ENCODE measurements around the gene MAP4K2.
"Not testable (repeated sequence)": the region's sequence is repeated elsewhere in the genome, so short reads cannot be mapped to it uniquely, and the experiment has no call there.

Gene MAP4K2

GRCh38 chr11:64838600-64839334 is 35.8 kb upstream of the MAP4K2 start:
- no peak for DNase-seq

GRCh38 chr11:64837887-64838351 is 34.9 kb upstream of the MAP4K2 start:
- DNase-seq, result no peak

GRCh38 chr11:64836448-64837072 is 33.5 kb upstream of the MAP4K2 start:
- no peak for DNase-seq

GRCh38 chr11:64835616-64836447 is 32.8 kb upstream of the MAP4K2 start:
- DNase-seq, result no peak

- no peak for DNase-seq
Observed at GRCh38 chr11:64834723-64835615, 32.0 kb upstream of the MAP4K2 start.

GRCh38 chr11:64834031-64834722 is 31.2 kb upstream of the MAP4K2 start:
- DNase-seq, result no peak

GRCh38 chr11:64833509-64833908 is 30.5 kb upstream of the MAP4K2 start:
- no peak for DNase-seq

- DNase-seq, result no peak
Observed at GRCh38 chr11:64833198-64833502, 30.1 kb upstream of the MAP4K2 start.

- no peak for DNase-seq
Observed at GRCh38 chr11:64832467-64833197, 29.6 kb upstream of the MAP4K2 start.

GRCh38 chr11:64831411-64831891 is 28.4 kb upstream of the MAP4K2 start:
- no peak for DNase-seq

GRCh38 chr11:64829536-64830251 is 26.7 kb upstream of the MAP4K2 start:
- no peak for DNase-seq

- DNase-seq, result no peak
Observed at GRCh38 chr11:64827451-64827839, 24.4 kb upstream of the MAP4K2 start.

GRCh38 chr11:64826578-64827450 is 23.8 kb upstream of the MAP4K2 start:
- no peak for DNase-seq

- DNase-seq, result no peak
Observed at GRCh38 chr11:64826062-64826461, 23.0 kb upstream of the MAP4K2 start.

- no peak for DNase-seq
Observed at GRCh38 chr11:64823568-64824119, 20.6 kb upstream of the MAP4K2 start.

GRCh38 chr11:64817476-64817875 is 14.5 kb upstream of the MAP4K2 start:
- DNase-seq, result no peak

- DNase-seq, result not testable (repeated sequence)
Observed at GRCh38 chr11:64815433-64815832, 12.4 kb upstream of the MAP4K2 start.

- DNase-seq, result no peak
Observed at GRCh38 chr11:64814712-64815187, 11.7 kb upstream of the MAP4K2 start.

- no peak for DNase-seq
Observed at GRCh38 chr11:64813826-64814225, 10.8 kb upstream of the MAP4K2 start.
